ENCODE results near the gene UBL3.

Gene UBL3

GRCh38 chr13:29840585-29840984 lies 9.8 kb downstream of the UBL3 start:
- FAIRE-seq (no peak), DNase-seq (ENCODE audit: insufficient read length, low spot score) (no peak)
- no peak for TF ChIP-seq CTCF (IDR thresholded peaks at IDR 0.05; ENCODE audit: insufficient read depth, missing control alignments)

DNA sequence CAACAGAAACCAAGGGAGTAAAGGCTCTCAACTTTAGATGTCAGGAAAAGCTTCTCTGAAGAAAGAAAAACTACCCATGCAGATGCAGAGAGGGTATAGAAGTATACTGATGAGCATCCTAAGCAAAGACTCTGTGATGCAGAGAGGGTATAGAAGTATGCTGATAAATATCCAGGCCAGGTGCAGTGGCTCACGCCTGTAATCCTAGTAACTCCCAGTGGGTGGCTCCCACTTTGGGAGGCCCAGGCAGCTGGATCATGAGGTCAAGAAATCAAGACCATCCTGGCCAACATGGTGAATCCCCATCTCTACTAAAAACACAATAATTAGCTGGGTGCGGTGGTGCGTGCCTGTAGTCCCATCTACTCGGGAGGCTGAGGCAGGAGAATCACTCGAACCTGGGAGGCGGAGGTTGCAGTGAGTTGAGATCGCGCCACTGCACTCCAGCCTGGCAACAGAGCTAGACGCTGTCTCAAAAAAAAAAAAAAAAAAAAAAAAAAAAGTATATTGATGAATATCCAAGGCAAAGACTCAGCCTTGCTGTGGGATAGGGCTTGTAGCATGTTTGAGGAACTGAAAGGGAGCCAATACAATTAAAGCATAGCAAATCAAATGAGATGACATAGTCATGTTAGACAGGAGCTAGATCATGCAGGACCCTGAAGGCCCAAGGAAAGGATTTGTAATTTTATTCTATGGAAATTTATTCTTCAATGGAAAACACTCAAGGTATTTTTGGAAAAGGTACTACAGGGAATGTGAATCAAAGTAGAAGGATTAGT lies 14.9 kb downstream of the UBL3 start:
- DNase-seq (ENCODE audit: insufficient read length, low spot score) = no peak
- FAIRE-seq = no peak

DNA sequence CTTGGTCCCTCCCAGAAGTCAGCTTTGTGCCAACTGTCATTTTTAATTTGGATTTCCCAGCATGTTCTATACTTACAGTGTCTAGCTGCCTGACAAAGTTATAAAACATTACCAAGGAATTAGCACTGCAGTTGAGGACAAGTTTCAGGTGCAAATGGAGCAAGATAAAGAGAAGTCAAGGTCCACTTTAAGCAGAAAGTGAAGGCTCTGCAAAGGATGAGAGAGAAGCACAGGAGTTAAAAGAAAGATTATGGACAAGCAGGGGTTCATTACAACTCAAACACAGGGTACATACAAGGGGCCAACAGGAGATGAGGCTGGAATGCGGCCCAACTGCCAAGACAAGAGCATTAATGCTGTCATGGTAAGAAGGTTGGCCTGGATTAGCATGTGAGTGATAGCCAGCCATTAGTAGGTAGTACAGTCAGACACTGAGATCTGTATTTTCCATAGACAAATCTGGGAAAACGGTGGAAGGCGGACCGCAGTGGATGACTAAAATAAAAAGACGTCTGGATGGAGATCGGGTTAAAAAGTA lies 17.6 kb downstream of the UBL3 start:
- TF ChIP-seq CTCF (IDR thresholded peaks at IDR 0.05; ENCODE audit: insufficient read depth, missing control alignments) = no peak
- no peak for FAIRE-seq

More for the DNA sequence above, 14.9 kb downstream of the UBL3 start:
- TF ChIP-seq CTCF (IDR thresholded peaks at IDR 0.05; ENCODE audit: insufficient read depth, missing control alignments) = no peak

DNA sequence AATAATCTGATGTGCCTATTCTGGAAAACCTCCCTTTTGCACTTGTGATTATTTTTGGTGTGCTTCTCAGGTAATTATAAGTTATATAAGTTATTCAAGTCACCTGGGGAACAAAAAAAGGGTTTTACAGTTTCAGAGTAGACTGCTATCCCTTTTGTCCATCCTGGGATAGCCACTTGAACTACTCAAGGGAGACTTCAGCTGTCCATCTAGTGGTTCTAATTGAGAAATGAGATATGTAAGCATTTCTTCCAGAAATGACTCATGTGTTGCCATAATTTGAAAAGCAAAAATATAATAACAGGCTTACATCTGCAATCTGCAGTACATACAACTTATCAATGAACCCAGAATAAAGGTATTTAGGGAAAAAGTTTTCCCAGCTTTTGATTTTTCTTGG lies 20.4 kb downstream of the UBL3 start:
- TF ChIP-seq CTCF (IDR thresholded peaks at IDR 0.05; ENCODE audit: insufficient read depth, missing control alignments) = no peak
- FAIRE-seq = no peak
- no peak for DNase-seq (ENCODE audit: insufficient read length, low spot score)

More for the DNA sequence above, 17.6 kb downstream of the UBL3 start:
- DNase-seq (ENCODE audit: insufficient read length, low spot score) = no peak

GRCh38 chr13:29819143-29819542 lies 31.3 kb downstream of the UBL3 start:
- DNase-seq (ENCODE audit: insufficient read length, low spot score) (no peak), FAIRE-seq (no peak)
- no peak for TF ChIP-seq CTCF (IDR thresholded peaks at IDR 0.05; ENCODE audit: insufficient read depth, missing control alignments)

DNA sequence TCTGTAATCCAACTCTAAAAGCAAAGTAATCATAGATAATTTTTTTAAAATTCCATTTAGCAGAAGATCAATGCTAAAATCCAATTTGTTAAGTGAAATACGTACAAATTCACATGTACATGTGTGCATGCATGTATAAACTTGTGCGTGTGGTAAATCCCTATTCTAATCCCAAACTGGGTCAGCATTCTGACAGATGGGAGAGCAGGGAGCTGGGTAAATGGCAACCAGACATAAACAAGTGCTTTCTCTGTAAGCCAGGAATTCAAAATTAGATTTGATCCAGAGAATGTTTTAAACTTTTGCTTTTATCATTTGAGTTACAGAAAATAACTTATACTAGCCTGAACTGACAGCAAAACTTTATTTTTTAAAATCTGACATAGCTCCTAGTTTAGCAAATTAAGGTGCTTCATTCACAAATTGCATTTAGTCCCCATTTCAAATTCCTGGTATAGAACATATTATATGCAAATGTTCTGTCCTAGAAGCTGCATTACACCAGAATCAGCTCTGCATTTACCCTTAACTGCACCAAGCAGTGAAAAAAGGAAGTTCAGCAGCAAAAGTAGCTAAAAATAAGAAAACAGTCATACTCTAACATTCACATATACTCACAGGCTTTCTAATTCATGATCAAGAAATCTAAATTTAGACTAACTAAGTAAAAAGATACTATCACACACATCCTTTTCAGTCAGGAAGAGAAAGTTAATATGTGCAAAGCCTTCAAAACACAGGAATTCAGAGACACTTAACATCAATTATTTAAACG lies 32.6 kb downstream of the UBL3 start:
- DNase-seq (ENCODE audit: insufficient read length, low spot score) (no peak), FAIRE-seq (peak; percentile 84)
- no peak for TF ChIP-seq CTCF (IDR thresholded peaks at IDR 0.05; ENCODE audit: insufficient read depth, missing control alignments)

Measured in D721Med (cell line).